Measurements from ENCODE around the gene ATRIP.

- TF ChIP-seq CTCF (conservative IDR thresholded peaks at IDR 0.05; ENCODE audit: low read depth, low read length) (no peak), EZH2phosphoT487 (IDR thresholded peaks at IDR 0.05; ENCODE audit: borderline replicate concordance, low read length) (no peak), EZH2 (IDR thresholded peaks at IDR 0.05; ENCODE audit: low read length, unreplicated experiment) (no peak)
Observed at GRCh38 chr3:48431224-48432029, 15.1 kb upstream of the ATRIP start.

Data from PC-3 (cell line).